CD4-positive, alpha-beta memory T cell (primary cell): ENCODE data around the gene SLC1A1. TPM values are rescaled to one million over a fixed set of nuclear protein-coding genes. Genes with fewer than 3 reads are reported as not detected.
"Not testable (repeated sequence)": the region's sequence is repeated elsewhere in the genome, so short reads cannot be mapped to it uniquely, and the experiment has no call there.

Experiments
- CTCF ChIA-PET: fragments of 350-600 bp; sonication (Branson Sonifier 250); formaldehyde crosslinking; loops from one replicate; lab custom pipeline; 2021; ENCODE audit warnings: inconsistent platforms; ENCODE audit not compliant: partially characterized antibody; lab: Charles Lee
- POLR2A ChIA-PET: fragments of 350-600 bp; sonication (Branson Sonifier 250); formaldehyde crosslinking; loops from one replicate; lab custom pipeline; 2021; ENCODE audit not compliant: partially characterized antibody; lab: Charles Lee
- DNase-seq, 5 donors: peaks; one replicate each; pipeline versions ENCODE4 v3.0.0 to v3.0.0-alpha.2; 2020 to 2022; ENCODE audit warnings: mixed read lengths in 1 of 5
- H3K27ac ChIP-seq: one replicate; pipeline ENCODE4 v1.7.0; 2013; ENCODE audit warnings: low read depth, low read length
- H3K27me3 ChIP-seq: 2 replicates; pipeline ENCODE4 v1.7.0; 2013; ENCODE audit warnings: mild to moderate bottlenecking, low read length, moderate library complexity; ENCODE audit not compliant: insufficient read depth
- H3K36me3 ChIP-seq: 2 replicates; pipeline ENCODE4 v1.7.0; 2013; ENCODE audit warnings: mild to moderate bottlenecking, low read length, moderate library complexity; ENCODE audit not compliant: insufficient read depth
- H3K4me1 ChIP-seq: 2 replicates; pipeline ENCODE4 v1.7.0; 2013; ENCODE audit warnings: mild to moderate bottlenecking, low read length, moderate library complexity; ENCODE audit not compliant: insufficient read depth
- H3K4me3 ChIP-seq, 2 donors: one replicate each; pipeline ENCODE4 v1.7.0; 2013; ENCODE audit warnings: low read length in 2 of 2, mild to moderate bottlenecking in 1 of 2
- H3K9me3 ChIP-seq, 2 donors: one replicate each; pipeline ENCODE4 v1.7.0; 2013; ENCODE audit warnings: low read length in 2 of 2, control low read depth in 1 of 2; ENCODE audit not compliant: control insufficient read depth in 1 of 2
- H3K27ac Mint-ChIP-seq, 7 donors: one replicate each; pipeline ENCODE4 v1.8.0; 2020 to 2021; ENCODE audit warnings: mixed read lengths in 7 of 7, mild to moderate bottlenecking in 6 of 7, inconsistent platforms in 3 of 7, moderate library complexity in 3 of 7
- H3K27me3 Mint-ChIP-seq, 2 donors: one replicate each; pipeline ENCODE4 v1.8.0; 2020 to 2021; ENCODE audit warnings: mixed read lengths in 2 of 2
- H3K36me3 Mint-ChIP-seq, 2 donors: one replicate each; pipeline ENCODE4 v1.8.0; 2020 to 2021; ENCODE audit warnings: mixed read lengths in 2 of 2, inconsistent platforms in 1 of 2, mild to moderate bottlenecking in 1 of 2
- H3K4me1 Mint-ChIP-seq, 4 donors: one replicate each; pipeline ENCODE4 v1.8.0; 2020 to 2021; ENCODE audit warnings: mixed read lengths in 4 of 4, mild to moderate bottlenecking in 1 of 4
- H3K4me3 Mint-ChIP-seq, 8 donors: one replicate each; pipeline ENCODE4 v1.8.0; 2020 to 2021; ENCODE audit warnings: mixed read lengths in 8 of 8, mild to moderate bottlenecking in 7 of 8, moderate library complexity in 6 of 8, inconsistent platforms in 3 of 8
- H3K9me3 Mint-ChIP-seq, 8 donors: one replicate each; pipeline ENCODE4 v1.8.0; 2020 to 2021; ENCODE audit warnings: mixed read lengths in 8 of 8, mild to moderate bottlenecking in 5 of 8, inconsistent platforms in 3 of 8, moderate library complexity in 1 of 8
- intact Hi-C: fragments of 100-400 bp; cut with micrococcal nuclease; formaldehyde crosslinking; loops from one replicate; pipeline ENCODE4 v1.15.1; 2023
- polyA plus RNA-seq, 2 donors: library from polyadenylated mRNA; unstranded; fragments of 300-500 nt; fragmentation: Illumina TruSeq; gene quantifications; one replicate each; pipeline ENCODE4 v1.2.3, GENCODE V29; 2021
- total RNA-seq, 2 experiments: library from RNA; stranded (reverse); gene quantifications; one replicate each; pipeline ENCODE4 v1.2.3, GENCODE V29; 2021

SLC1A1 gene
- total and polyA plus RNA-seq, 4 experiments from 2014 or later = 0.25 to 1.00 (median 0.52) TPM; not detected in 1

GRCh38 chr9:4540425-4540824, 50.2 kb downstream of the SLC1A1 start:
- intact Hi-C loops = no loop called here
- no peak overlapping the region for H3K4me3 ChIP-seq
- Mint-ChIP-seq H3K4me3 (no peak overlapping the region), H3K9me3 (peaks cover 0 to 4% (median 0%) of the 10 kb centered on the region in 8 donors), H3K36me3 (no peaks in the 10 kb centered on the region), H3K27ac (no peak overlapping the region), H3K27me3 (peaks cover 0 to 2% of the 10 kb centered on the region in 2 donors), H3K4me1 (peaks cover 0 to 1% (median 0%) of the 10 kb centered on the region in 4 donors)
- H3K9me3 ChIP-seq = no peaks in the 10 kb centered on the region
- no peaks in the 10 kb centered on the region for H3K4me1 ChIP-seq
- H3K27ac ChIP-seq = no peak overlapping the region
- no peak for DNase-seq
- POLR2A ChIA-PET = no interaction called here
- CTCF ChIA-PET = no interaction called here
- H3K27me3 ChIP-seq = no peaks in the 10 kb centered on the region
- no peaks in the 10 kb centered on the region for H3K36me3 ChIP-seq

GRCh38 chr9:4541281-4541680, 51.0 kb downstream of the SLC1A1 start:
- intact Hi-C loops = no loop called here
- no peak overlapping the region for H3K4me3 ChIP-seq
- CTCF ChIA-PET = no interaction called here
- Mint-ChIP-seq H3K36me3 (no peaks in the 10 kb centered on the region), H3K9me3 (peaks cover 0 to 3% (median 0%) of the 10 kb centered on the region in 8 donors), H3K4me3 (no peak overlapping the region), H3K27ac (no peak overlapping the region), H3K4me1 (peaks cover 0 to 1% (median under 1%) of the 10 kb centered on the region in 4 donors), H3K27me3 (peaks cover 0 to 2% of the 10 kb centered on the region in 2 donors)
- H3K4me1 ChIP-seq = peaks cover under 1% of the 10 kb centered on the region
- no peaks in the 10 kb centered on the region for H3K27me3 ChIP-seq
- H3K27ac ChIP-seq = no peak overlapping the region
- H3K36me3 ChIP-seq = no peaks in the 10 kb centered on the region
- POLR2A ChIA-PET = no interaction called here
- H3K9me3 ChIP-seq = no peaks in the 10 kb centered on the region
- DNase-seq = no peak

- Histone ChIP-seq H3K27ac (no peak overlapping the region), H3K4me1 (peaks cover 7% of the 10 kb centered on the region), H3K9me3 (no peaks in the 10 kb centered on the region), H3K36me3 (no peaks in the 10 kb centered on the region), H3K4me3 (no peak overlapping the region), H3K27me3 (no peaks in the 10 kb centered on the region)
- H3K4me3 Mint-ChIP-seq = no peak overlapping the region
- intact Hi-C loops = no loop called here
- H3K36me3 Mint-ChIP-seq = no peaks in the 10 kb centered on the region
- ChIA-PET CTCF (no interaction called here), POLR2A (interaction anchor here (1.1 kb wide), 1 partner anchor 10 kb away, joined by 3 read pairs; no protein-coding TSS in a partner anchor)
- peaks cover 1 to 6% (median 4%) of the 10 kb centered on the region in 4 donors for H3K4me1 Mint-ChIP-seq
- peaks cover 0 to 2% of the 10 kb centered on the region in 2 donors for H3K27me3 Mint-ChIP-seq
- peaks cover 0 to 3% (median 0%) of the 10 kb centered on the region in 8 donors for H3K9me3 Mint-ChIP-seq
- no peak for DNase-seq
- no peak overlapping the region for H3K27ac Mint-ChIP-seq
Measured at GRCh38 chr9:4541856-4542255, 51.6 kb downstream of the SLC1A1 start.

- CTCF ChIA-PET, H3K27me3 ChIP-seq, DNase-seq, intact Hi-C loops, H3K4me3 Mint-ChIP-seq, H3K4me3 ChIP-seq, H3K9me3 Mint-ChIP-seq, H3K36me3 ChIP-seq, H3K27ac ChIP-seq, H3K36me3 Mint-ChIP-seq, H3K27me3 Mint-ChIP-seq, H3K27ac Mint-ChIP-seq, POLR2A ChIA-PET, H3K9me3 ChIP-seq: not testable (repeated sequence)
- peaks cover 10 to 28% (median 19%) of the 10 kb centered on the region in 4 donors for H3K4me1 Mint-ChIP-seq
- H3K4me1 ChIP-seq = peaks cover 17% of the 10 kb centered on the region
Measured at GRCh38 chr9:4544714-4545113, 54.4 kb downstream of the SLC1A1 start.

- H3K27ac ChIP-seq = no peak overlapping the region
- intact Hi-C loops = no loop called here
Measured at GRCh38 chr9:4547016-4547415, 56.7 kb downstream of the SLC1A1 start.

GRCh38 chr9:4548811-4549725, 58.8 kb downstream of the SLC1A1 start:
- H3K9me3 ChIP-seq = no peaks in the 10 kb centered on the region
- peak overlapping the region in 2 of 7 donors; percentile 26 to 27 for H3K27ac Mint-ChIP-seq
- H3K4me3 ChIP-seq = no peak overlapping the region
- no peak overlapping the region for H3K27ac ChIP-seq
- no peaks in the 10 kb centered on the region for H3K9me3 Mint-ChIP-seq
- H3K4me1 Mint-ChIP-seq = peaks cover 20 to 53% (median 39%) of the 10 kb centered on the region in 4 donors
- peaks cover 0 to 2% of the 10 kb centered on the region in 2 donors for H3K27me3 Mint-ChIP-seq
- ChIA-PET CTCF (no interaction called here), POLR2A (interaction anchor here (1.7 kb wide), 1 partner anchor 10 kb away, joined by 5 read pairs; no protein-coding TSS in a partner anchor)
- H3K4me1 ChIP-seq = peaks cover 32% of the 10 kb centered on the region
- DNase-seq = no peak
- no peaks in the 10 kb centered on the region for H3K36me3 Mint-ChIP-seq
- H3K4me3 Mint-ChIP-seq = no peak overlapping the region
- intact Hi-C loops = no loop called here
- no peaks in the 10 kb centered on the region for H3K36me3 ChIP-seq
- H3K27me3 ChIP-seq = no peaks in the 10 kb centered on the region

More at GRCh38 chr9:4547016-4547415, 56.7 kb downstream of the SLC1A1 start:
- Mint-ChIP-seq H3K4me3 (peak overlapping the region in 1 of 8 donors; percentile 60), H3K27me3 (peaks cover 0 to 2% of the 10 kb centered on the region in 2 donors), H3K36me3 (no peaks in the 10 kb centered on the region), H3K9me3 (no peaks in the 10 kb centered on the region), H3K27ac (peak overlapping the region in 2 of 7 donors; percentile 48 to 50), H3K4me1 (peaks cover 20 to 48% (median 34%) of the 10 kb centered on the region in 4 donors)
- no peaks in the 10 kb centered on the region for H3K36me3 ChIP-seq
- POLR2A ChIA-PET = no interaction called here
- CTCF ChIA-PET = no interaction called here
- no peak for DNase-seq
- no peak overlapping the region for H3K4me3 ChIP-seq
- H3K9me3 ChIP-seq = no peaks in the 10 kb centered on the region
- no peaks in the 10 kb centered on the region for H3K27me3 ChIP-seq
- peaks cover 30% of the 10 kb centered on the region for H3K4me1 ChIP-seq

GRCh38 chr9:4549751-4550295, 59.6 kb downstream of the SLC1A1 start:
- H3K4me3 Mint-ChIP-seq = no peak overlapping the region
- H3K9me3 Mint-ChIP-seq = no peaks in the 10 kb centered on the region
- Histone ChIP-seq H3K36me3 (no peaks in the 10 kb centered on the region), H3K27me3 (no peaks in the 10 kb centered on the region), H3K27ac (no peak overlapping the region), H3K4me1 (peaks cover 39% of the 10 kb centered on the region), H3K9me3 (no peaks in the 10 kb centered on the region), H3K4me3 (no peak overlapping the region)
- intact Hi-C loops = no loop called here
- peaks cover 0 to 2% of the 10 kb centered on the region in 2 donors for H3K27me3 Mint-ChIP-seq
- ChIA-PET CTCF (no interaction called here), POLR2A (interaction anchor here (1.7 kb wide), 1 partner anchor 9 kb away, joined by 5 read pairs; no protein-coding TSS in a partner anchor)
- DNase-seq = no peak
- H3K27ac Mint-ChIP-seq = no peak overlapping the region
- peaks cover 25 to 61% (median 45%) of the 10 kb centered on the region in 4 donors for H3K4me1 Mint-ChIP-seq
- no peaks in the 10 kb centered on the region for H3K36me3 Mint-ChIP-seq
